ENCODE measurements around the gene TENM3.

The TENM3 gene

GRCh38 chr4:182827954-182828353, 584.8 kb downstream of the TENM3 start:
- DNase-seq = no peak

- no peak for DNase-seq
These were observed 585.3 kb downstream of the TENM3 start for GRCh38 chr4:182828360-182829025.

- no peak for DNase-seq
These were observed 586.0 kb downstream of the TENM3 start for GRCh38 chr4:182829196-182829595.

GRCh38 chr4:182831376-182831775, 588.2 kb downstream of the TENM3 start:
- no peak for DNase-seq

DNA sequence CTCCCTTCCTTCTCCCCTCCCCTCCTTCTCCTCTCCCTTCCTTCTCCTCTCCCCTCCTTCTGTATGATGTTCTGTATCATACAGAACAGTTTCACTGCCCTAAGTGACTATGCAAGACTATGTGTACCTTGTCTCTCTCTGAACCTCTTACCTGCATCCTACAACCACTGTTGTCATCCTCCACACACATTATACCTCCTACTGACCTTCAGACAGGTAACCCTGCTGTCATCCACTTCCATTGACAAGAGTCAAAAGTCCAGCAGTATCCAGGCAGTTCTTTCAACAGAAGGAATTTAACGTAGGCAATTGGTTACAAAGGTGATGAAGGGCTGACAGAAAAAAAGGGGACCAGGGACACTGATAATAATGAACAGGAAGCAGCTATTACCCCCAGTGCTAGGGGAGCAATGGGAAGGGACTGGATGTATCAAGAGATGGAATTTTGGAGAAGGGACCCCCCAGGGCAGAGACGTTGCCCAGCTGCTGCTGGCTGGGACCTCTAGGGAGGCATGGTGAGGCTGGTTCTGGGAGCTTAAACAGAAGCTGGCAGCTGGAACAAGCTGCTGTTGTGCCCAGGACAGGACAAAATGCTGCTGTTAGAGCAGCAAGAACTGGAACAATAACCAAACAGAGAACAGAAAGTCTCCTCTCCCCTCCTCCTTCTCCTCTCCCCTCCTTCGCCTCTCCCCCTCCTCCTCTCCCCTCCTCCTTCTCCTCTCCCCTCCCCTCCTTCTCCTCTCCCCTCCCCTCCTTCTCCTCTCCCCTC, 589.3 kb downstream of the TENM3 start:
- no peak for DNase-seq

- no peak for DNase-seq
These were observed 592.0 kb downstream of the TENM3 start for GRCh38 chr4:182835006-182835740.

DNA sequence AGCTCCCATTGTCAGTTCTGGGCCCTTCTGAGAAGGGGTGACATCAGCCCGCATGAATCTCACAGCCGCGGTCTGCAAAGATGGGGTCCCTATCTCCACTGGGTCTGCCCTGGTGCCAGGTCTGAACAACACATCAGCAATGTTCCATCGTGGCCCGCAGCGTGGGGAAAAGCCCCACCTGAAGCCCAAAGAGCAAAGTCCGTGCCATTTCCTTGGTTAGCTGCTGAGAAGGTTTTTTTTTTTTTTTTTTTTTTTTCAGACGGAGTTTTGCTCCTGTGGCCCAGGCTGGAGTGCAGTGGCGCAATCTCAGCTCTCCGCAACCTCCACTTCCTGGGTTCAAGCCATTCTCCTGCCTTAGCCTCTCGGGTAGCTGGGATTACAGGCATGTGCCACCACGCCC, 594.6 kb downstream of the TENM3 start:
- DNase-seq = no peak

GRCh38 chr4:182838535-182838934, 595.3 kb downstream of the TENM3 start:
- DNase-seq = no peak

DNA sequence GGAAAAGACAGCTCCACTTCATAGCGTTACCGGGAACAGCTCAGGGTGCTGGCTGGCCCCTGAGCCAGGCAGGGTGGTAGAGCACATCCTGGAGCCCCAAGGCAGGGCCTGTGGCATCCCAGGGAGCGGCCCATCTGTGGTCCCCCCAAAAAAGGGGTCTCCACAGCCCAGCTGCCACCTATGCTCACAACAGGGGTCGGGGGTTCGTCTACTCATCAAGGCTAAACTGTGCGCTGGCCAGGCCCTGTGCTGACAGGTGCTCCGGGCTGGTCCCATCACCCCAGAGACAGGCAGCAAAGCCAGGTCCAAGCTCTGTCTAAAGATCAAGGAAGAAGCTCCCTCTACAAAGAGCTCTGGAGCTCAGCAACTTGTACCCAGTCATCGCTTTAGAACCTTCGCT, 596.1 kb downstream of the TENM3 start:
- DNase-seq = no peak

- DNase-seq = no peak
These were observed 596.9 kb downstream of the TENM3 start for GRCh38 chr4:182840108-182840507.

- DNase-seq = no peak
These were observed 599.0 kb downstream of the TENM3 start for GRCh38 chr4:182842104-182842600.

GRCh38 chr4:182842759-182843390, 599.7 kb downstream of the TENM3 start:
- no peak for DNase-seq

- DNase-seq = no peak
These were observed 600.7 kb downstream of the TENM3 start for GRCh38 chr4:182843808-182844325.

- no peak for DNase-seq
These were observed 602.4 kb downstream of the TENM3 start for GRCh38 chr4:182845618-182846017.

GRCh38 chr4:182846036-182846435, 602.8 kb downstream of the TENM3 start:
- DNase-seq = no peak

DNA sequence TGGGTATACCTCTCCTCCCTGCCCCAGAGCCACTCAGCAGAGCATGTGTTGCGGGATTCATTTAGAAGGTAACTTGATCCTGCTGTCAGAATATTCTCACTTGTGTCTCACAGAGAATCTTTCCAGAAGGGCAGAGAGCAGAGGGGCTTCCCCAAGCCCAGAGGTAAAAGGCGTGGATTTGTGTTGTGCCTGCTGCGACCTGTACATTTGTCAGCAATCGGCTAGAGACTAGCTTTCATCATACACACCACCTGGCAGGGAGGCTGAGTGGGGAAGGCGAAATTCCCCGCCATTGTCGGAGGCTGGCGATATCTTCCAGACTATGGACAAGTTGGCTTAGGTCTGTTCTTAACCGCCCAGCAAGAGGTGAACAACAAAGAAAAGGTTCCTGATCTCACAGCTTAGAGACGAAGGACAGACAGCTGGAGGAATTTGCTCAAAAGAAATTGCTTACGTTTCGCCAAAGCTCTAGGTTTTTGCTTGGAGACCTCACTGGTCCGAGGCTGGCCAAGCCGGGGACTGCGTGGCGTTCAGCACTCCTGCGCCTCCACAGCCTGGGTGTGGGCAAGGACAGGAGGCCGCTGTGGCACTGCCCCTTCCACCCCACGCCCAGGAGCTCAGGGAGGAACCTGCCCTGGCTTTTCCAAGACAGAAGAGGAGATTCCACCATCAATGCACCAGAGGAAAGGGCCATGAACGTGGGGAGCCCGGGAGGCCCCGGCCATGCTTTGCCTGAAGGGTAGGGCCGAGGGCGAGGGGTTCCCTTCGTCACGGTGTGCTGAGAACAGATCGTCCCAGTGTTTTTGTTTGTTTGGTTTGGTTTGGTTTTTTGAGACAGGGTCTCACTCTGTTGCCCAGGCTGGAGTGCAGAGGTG, 604.6 kb downstream of the TENM3 start:
- no peak for DNase-seq

DNA sequence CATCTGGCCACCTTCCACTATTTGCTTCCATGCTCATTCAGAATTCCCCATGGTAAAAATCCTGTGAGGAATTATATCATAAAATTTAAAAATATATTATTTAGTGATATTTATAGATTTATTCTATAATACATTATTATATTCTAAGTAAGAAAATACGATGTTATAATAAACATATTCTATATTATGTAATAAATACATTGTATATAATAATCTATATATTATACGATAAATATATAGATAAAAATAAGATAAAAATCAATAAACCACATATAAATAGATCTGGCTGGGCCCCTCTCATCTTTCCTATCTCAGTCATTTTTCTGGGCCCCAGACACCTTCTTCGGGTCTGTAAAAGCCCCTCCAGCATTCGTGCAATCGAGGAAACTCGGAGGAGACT, 605.5 kb downstream of the TENM3 start:
- DNase-seq = no peak

All from activated CD4-positive, alpha-beta T cell treated with anti-CD3 and anti-CD28 coated beads for 4 hours (primary cell).